Measurements from ENCODE around the gene ANTXR1. TPM values are rescaled to one million over a fixed set of nuclear protein-coding genes. Genes with fewer than 3 reads are reported as not detected.

Gene ANTXR1
- polyA plus RNA-seq, 1 of the 3 experiments (the other 2 are of a cell fraction) = 114 TPM

DNA sequence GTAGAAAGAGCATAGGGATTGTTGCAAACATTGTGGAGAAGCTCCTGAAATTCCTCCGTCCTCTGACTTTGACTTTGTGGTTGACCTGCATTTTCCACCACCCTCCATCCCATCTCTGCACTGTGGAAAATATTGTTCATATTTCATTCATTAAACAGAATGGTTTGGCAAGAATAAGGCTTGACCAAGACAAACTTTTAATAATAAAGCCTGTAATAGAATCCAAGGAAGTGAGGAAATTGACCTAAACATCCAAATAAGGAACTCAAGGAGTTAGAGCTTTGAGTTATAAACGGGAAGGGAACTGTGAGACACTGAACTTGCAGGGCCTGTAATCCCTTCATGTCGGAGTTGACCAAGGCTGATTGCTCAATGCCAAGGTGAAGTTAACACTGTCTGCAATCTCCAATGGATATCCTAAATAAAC, 258.9 kb downstream of the ANTXR1 start:
- Histone ChIP-seq H3K27me3 (ENCODE audit: insufficient read depth) (no peaks in the 10 kb centered on the region), H3K4me2 (no peak overlapping the region), H3K4me3 (ENCODE audit: low read depth in 2 of 2, low read length in 1 of 2) (no peak overlapping the region), H3K4me1 (ENCODE audit: control insufficient read depth in 1 of 2, insufficient read depth in 2 of 2, low read depth in 1 of 2, low read length in 1 of 2) (peaks cover 0 to 5% of the 10 kb centered on the region in 2 experiments; a peak in 1 of 4 replicates), H3K27ac (ENCODE audit: low read depth in 2 of 2, low read length in 1 of 2) (no peak overlapping the region), H3K36me3 (replicated peaks in 1 of 2; ENCODE audit: control insufficient read depth in 1 of 2, insufficient read depth in 2 of 2, low read length in 1 of 2) (no peaks in the 10 kb centered on the region), H3K9ac (no peak overlapping the region), H3F3A (replicated peaks; ENCODE audit: insufficient read depth) (no peaks in the 10 kb centered on the region), H3K79me2 (ENCODE audit: insufficient read depth) (no peaks in the 10 kb centered on the region), H3K9me2 (no peaks in the 10 kb centered on the region), H4K20me1 (ENCODE audit: insufficient read depth) (no peaks in the 10 kb centered on the region), H2AFZ (ENCODE audit: low read depth) (no peak overlapping the region), H3K9me3 (no peaks in the 10 kb centered on the region)
- ChIA-PET POLR2A (no interaction called here), CTCF (interaction anchor here (0.8 to 1.3 kb wide), 3 partner anchors 9 to 149 kb away, joined by 3 to 4 read pairs (median 3); no protein-coding TSS in a partner anchor)
- WGBS (ENCODE audit: low lambda C conversion rate) = 85% methylated on average over 3 of the region's 3 CpGs
- no peak for DNase-seq
- TF ChIP-seq IRF3 (IDR thresholded peaks at IDR 0.05; ENCODE audit: low read depth, low read length) (no peak), CTCF (IDR thresholded peaks at IDR 0.05) (no peak), RCOR1 (IDR thresholded peaks at IDR 0.05; ENCODE audit: low read length) (no peak), USF1 (IDR thresholded peaks at IDR 0.05; ENCODE audit: borderline replicate concordance, low read depth) (no peak), SIN3A (IDR thresholded peaks at IDR 0.05; ENCODE audit: borderline replicate concordance, low read depth, low read length) (no peak), EZH2phosphoT487 (IDR thresholded peaks at IDR 0.05; ENCODE audit: borderline replicate concordance, low read depth) (no peak), YY1 (IDR thresholded peaks at IDR 0.05; ENCODE audit: low read depth) (no peak), MXI1 (IDR thresholded peaks at IDR 0.05; ENCODE audit: low read depth, low read length) (no peak), POLR2AphosphoS5 (IDR thresholded peaks at IDR 0.05; ENCODE audit: low read depth, low read length) (no peak), RFX5 (IDR thresholded peaks at IDR 0.05; ENCODE audit: low read length) (no peak), TCF12 (IDR thresholded peaks at IDR 0.05) (no peak), RXRA (IDR thresholded peaks at IDR 0.05; ENCODE audit: borderline replicate concordance, low read depth) (no peak), CHD2 (IDR thresholded peaks at IDR 0.05; ENCODE audit: low read length, partially characterized antibody) (no peak), NRF1 (IDR thresholded peaks at IDR 0.05; ENCODE audit: low read depth, low read length) (no peak), ELF1 (IDR thresholded peaks at IDR 0.05) (no peak), PBX3 (IDR thresholded peaks at IDR 0.05) (no peak), REST (IDR thresholded peaks at IDR 0.05; ENCODE audit: low read depth, low read length) (no peak), FOXJ3 (CRISPR knock-in tag; IDR thresholded peaks at IDR 0.05) (no peak)
- TF ChIP-seq, protein P1, sequence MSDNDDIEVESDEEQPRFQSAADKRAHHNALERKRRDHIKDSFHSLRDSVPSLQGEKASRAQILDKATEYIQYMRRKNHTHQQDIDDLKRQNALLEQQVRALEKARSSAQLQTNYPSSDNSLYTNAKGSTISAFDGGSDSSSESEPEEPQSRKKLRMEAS (IDR thresholded peaks at IDR 0.05; ENCODE audit: low read depth) = no peak
- TF ChIP-seq, protein P2, sequence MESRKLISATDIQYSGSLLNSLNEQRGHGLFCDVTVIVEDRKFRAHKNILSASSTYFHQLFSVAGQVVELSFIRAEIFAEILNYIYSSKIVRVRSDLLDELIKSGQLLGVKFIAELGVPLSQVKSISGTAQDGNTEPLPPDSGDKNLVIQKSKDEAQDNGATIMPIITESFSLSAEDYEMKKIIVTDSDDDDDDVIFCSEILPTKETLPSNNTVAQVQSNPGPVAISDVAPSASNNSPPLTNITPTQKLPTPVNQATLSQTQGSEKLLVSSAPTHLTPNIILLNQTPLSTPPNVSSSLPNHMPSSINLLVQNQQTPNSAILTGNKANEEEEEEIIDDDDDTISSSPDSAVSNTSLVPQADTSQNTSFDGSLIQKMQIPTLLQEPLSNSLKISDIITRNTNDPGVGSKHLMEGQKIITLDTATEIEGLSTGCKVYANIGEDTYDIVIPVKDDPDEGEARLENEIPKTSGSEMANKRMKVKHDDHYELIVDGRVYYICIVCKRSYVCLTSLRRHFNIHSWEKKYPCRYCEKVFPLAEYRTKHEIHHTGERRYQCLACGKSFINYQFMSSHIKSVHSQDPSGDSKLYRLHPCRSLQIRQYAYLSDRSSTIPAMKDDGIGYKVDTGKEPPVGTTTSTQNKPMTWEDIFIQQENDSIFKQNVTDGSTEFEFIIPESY (IDR thresholded peaks at IDR 0.05; ENCODE audit: borderline replicate concordance, low read depth) = no peak

All from SK-N-SH (cell line).